Esophagus squamous epithelium (tissue), 4 donors: ENCODE measurements around the gene CMTM7.

Experiments used
- POLR2A ChIP-seq, 4 donors: fragments of 450-650 bp; IDR thresholded peaks; one replicate each; pipeline ENCODE4 v1.6.1; 2017; ENCODE audit warnings: antibody characterized with exemption in 4 of 4, mild to moderate bottlenecking in 4 of 4, moderate library complexity in 3 of 4
- TF ChIP-seq, protein P1 (sequence below), 6 experiments: fragments of 450-650 bp in 4 of 6; fragments of 200-600 bp in 2 of 6; sonication (generic) in 2 of 6; IDR thresholded peaks; one replicate each; pipeline ENCODE4 v1.5.1; 2016 to 2019; ENCODE audit warnings: antibody characterized with exemption in 6 of 6, mild to moderate bottlenecking in 4 of 6, moderate library complexity in 4 of 6

DNA sequence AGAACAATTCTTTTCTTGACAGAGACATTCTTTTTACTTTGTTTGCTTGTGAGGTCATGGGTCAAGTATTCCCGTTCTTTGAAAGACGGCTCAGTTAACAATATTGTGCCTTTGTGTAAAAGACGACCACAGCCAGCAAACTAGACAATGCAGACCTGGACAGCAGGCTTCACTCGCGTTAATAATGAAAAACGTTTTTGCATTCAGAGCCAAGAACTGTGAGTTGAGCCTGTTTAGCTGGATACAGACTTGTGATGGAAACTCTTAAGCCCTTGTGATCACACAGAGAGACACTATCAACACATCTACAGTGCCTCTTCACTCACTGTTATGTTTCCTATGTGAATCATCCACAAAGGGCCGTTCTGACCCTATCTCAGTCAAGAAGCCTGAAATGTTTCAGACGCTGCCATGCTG lies 37.3 kb upstream of the CMTM7 start:
- TF ChIP-seq, protein P1, sequence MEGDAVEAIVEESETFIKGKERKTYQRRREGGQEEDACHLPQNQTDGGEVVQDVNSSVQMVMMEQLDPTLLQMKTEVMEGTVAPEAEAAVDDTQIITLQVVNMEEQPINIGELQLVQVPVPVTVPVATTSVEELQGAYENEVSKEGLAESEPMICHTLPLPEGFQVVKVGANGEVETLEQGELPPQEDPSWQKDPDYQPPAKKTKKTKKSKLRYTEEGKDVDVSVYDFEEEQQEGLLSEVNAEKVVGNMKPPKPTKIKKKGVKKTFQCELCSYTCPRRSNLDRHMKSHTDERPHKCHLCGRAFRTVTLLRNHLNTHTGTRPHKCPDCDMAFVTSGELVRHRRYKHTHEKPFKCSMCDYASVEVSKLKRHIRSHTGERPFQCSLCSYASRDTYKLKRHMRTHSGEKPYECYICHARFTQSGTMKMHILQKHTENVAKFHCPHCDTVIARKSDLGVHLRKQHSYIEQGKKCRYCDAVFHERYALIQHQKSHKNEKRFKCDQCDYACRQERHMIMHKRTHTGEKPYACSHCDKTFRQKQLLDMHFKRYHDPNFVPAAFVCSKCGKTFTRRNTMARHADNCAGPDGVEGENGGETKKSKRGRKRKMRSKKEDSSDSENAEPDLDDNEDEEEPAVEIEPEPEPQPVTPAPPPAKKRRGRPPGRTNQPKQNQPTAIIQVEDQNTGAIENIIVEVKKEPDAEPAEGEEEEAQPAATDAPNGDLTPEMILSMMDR (IDR thresholded peaks at IDR 0.05), result no peak
- TF ChIP-seq POLR2A (IDR thresholded peaks at IDR 0.05), result no peak
